ENCODE data around the gene SLK.

DNA sequence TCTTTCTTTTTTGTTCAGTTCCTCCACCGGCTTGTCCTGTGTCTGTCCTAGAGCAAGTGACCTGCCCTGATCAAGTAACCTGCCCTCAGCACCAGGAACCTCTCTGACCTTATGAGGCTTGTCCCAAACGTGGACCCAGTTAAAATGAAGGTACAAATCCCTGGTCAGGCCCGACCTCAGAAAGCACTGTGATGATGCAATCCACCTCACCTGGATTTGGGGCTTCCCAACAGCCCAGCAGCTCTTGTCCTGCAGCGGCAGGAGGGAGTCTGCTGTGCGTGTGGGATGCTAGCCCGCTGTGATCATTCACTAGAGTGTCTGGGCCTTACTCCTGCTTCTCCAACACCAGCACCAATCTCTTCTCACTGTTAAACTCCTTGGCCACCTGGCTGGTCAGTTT, 107.6 kb downstream of the SLK start:
- TF ChIP-seq, protein P1, sequence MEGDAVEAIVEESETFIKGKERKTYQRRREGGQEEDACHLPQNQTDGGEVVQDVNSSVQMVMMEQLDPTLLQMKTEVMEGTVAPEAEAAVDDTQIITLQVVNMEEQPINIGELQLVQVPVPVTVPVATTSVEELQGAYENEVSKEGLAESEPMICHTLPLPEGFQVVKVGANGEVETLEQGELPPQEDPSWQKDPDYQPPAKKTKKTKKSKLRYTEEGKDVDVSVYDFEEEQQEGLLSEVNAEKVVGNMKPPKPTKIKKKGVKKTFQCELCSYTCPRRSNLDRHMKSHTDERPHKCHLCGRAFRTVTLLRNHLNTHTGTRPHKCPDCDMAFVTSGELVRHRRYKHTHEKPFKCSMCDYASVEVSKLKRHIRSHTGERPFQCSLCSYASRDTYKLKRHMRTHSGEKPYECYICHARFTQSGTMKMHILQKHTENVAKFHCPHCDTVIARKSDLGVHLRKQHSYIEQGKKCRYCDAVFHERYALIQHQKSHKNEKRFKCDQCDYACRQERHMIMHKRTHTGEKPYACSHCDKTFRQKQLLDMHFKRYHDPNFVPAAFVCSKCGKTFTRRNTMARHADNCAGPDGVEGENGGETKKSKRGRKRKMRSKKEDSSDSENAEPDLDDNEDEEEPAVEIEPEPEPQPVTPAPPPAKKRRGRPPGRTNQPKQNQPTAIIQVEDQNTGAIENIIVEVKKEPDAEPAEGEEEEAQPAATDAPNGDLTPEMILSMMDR (conservative IDR thresholded peaks at IDR 0.05; ENCODE audit: low read depth, low read length), result no peak
- TF ChIP-seq EZH2 (IDR thresholded peaks at IDR 0.05; ENCODE audit: borderline replicate concordance, low read depth, low read length, poor library complexity, severe bottlenecking), result no peak
